ENCODE measurements around the gene CD46.

The CD46 gene

DNA sequence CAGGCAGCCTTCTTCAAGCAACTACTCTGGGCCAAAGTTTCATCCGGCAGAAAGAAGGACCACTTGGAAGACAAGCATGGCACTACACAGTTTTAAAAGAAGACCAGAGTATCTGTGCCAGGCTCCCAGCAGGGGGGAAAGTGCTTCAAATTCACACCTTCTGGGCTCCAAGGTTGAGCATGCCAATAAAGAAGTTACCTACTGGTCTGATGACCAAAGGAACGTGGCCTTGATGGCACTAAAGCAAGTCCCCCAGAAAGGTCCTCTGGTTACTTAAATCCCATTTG is 73.5 kb downstream of the CD46 start:
- no peak for TF ChIP-seq ELF4 (IDR thresholded peaks at IDR 0.05)
- TF ChIP-seq FOXM1 (IDR thresholded peaks at IDR 0.05; ENCODE audit: borderline replicate concordance), result no peak
- TF ChIP-seq SUZ12 (IDR thresholded peaks at IDR 0.05), result no peak
- TF ChIP-seq LEF1 (IDR thresholded peaks at IDR 0.05; ENCODE audit: borderline replicate concordance), result no peak
- TF ChIP-seq ZNF384 (IDR thresholded peaks at IDR 0.05), result no peak
- no peak for TF ChIP-seq CTBP1 (IDR thresholded peaks at IDR 0.05; ENCODE audit: borderline replicate concordance)
- TF ChIP-seq FOXK2 (IDR thresholded peaks at IDR 0.05), result no peak
- no peak for TF ChIP-seq NFRKB (IDR thresholded peaks at IDR 0.05)
- TF ChIP-seq TARDBP (IDR thresholded peaks at IDR 0.05), result no peak
- TF ChIP-seq BHLHE40 (IDR thresholded peaks at IDR 0.05; ENCODE audit: borderline replicate concordance), result no peak
- TF ChIP-seq FOXA1 (IDR thresholded peaks at IDR 0.05), result no peak
- TF ChIP-seq SP1 (IDR thresholded peaks at IDR 0.05), result no peak
- TF ChIP-seq, protein P1, sequence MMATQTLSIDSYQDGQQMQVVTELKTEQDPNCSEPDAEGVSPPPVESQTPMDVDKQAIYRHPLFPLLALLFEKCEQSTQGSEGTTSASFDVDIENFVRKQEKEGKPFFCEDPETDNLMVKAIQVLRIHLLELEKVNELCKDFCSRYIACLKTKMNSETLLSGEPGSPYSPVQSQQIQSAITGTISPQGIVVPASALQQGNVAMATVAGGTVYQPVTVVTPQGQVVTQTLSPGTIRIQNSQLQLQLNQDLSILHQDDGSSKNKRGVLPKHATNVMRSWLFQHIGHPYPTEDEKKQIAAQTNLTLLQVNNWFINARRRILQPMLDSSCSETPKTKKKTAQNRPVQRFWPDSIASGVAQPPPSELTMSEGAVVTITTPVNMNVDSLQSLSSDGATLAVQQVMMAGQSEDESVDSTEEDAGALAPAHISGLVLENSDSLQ (IDR thresholded peaks at IDR 0.05), result no peak
- TF ChIP-seq L3MBTL2 (conservative IDR thresholded peaks at IDR 0.05), result no peak
- TF ChIP-seq ARNT (IDR thresholded peaks at IDR 0.05), result no peak
- no peak for TF ChIP-seq HDGF (IDR thresholded peaks at IDR 0.05; ENCODE audit: borderline replicate concordance)
- CTCF ChIA-PET, result interaction anchor here (1.0 kb wide), 1 partner anchor 138 kb away, joined by 4 read pairs; no protein-coding TSS in a partner anchor
- no peak for DNase-seq (ENCODE audit: extremely low spot score)
- POLR2A ChIA-PET, result no interaction called here

DNA sequence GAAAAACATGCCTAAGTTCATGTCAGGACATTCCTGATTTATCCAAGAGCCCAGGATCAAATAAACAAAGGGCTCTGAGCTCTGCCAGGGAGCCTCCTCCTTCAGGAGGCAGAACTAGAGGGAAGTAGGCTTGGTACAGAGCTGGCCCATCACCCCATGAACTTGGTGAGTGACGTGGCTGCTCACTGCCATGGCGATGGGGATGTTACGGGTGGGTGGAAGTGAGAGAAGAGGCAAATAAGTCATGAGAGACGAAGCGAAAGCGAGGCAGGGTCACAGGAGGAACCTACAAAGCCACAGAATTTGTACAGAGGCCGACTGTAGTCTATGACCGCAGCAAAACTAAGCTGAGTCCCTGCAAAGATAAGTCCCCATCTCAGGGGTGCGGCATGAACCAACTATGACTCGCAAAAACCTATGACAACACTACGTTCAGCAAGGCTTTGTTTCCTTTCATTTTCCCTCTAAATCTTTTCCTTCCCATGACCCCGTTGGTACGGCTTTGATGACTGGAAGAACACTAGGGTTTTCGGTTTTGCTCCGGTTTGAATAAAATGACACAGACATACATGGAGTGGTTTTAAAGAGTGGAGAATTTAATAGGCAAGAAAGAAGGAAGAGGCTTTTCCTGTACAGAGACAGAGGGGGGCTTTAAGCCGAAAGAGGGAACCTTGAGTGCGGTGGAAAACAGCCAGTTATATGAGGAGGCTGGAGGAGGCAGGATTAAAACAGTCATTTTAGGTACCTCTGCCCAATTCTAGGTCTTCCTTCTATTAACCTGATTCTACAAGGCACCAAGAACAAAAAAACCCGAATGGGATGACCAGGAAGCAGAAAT is 74.1 kb downstream of the CD46 start:
- TF ChIP-seq FOXK2 (IDR thresholded peaks at IDR 0.05) (no peak), NFRKB (IDR thresholded peaks at IDR 0.05) (no peak), HDGF (IDR thresholded peaks at IDR 0.05; ENCODE audit: borderline replicate concordance) (no peak), SP1 (IDR thresholded peaks at IDR 0.05) (no peak), LEF1 (IDR thresholded peaks at IDR 0.05; ENCODE audit: borderline replicate concordance) (no peak), ZNF384 (IDR thresholded peaks at IDR 0.05) (no peak), CTBP1 (IDR thresholded peaks at IDR 0.05; ENCODE audit: borderline replicate concordance) (no peak), FOXM1 (IDR thresholded peaks at IDR 0.05; ENCODE audit: borderline replicate concordance) (no peak), ELF4 (IDR thresholded peaks at IDR 0.05) (no peak), BHLHE40 (IDR thresholded peaks at IDR 0.05; ENCODE audit: borderline replicate concordance) (no peak), ARNT (IDR thresholded peaks at IDR 0.05) (no peak), SUZ12 (IDR thresholded peaks at IDR 0.05) (no peak), FOXA1 (IDR thresholded peaks at IDR 0.05) (no peak), TARDBP (IDR thresholded peaks at IDR 0.05) (no peak), L3MBTL2 (conservative IDR thresholded peaks at IDR 0.05) (no peak)
- TF ChIP-seq, protein P1 (IDR thresholded peaks at IDR 0.05), result no peak
- POLR2A ChIA-PET, result no interaction called here
- CTCF ChIA-PET, result interaction anchor here (1.0 kb wide), 1 partner anchor 137 kb away, joined by 4 read pairs; no protein-coding TSS in a partner anchor
- DNase-seq (ENCODE audit: extremely low spot score), result no peak

DNA sequence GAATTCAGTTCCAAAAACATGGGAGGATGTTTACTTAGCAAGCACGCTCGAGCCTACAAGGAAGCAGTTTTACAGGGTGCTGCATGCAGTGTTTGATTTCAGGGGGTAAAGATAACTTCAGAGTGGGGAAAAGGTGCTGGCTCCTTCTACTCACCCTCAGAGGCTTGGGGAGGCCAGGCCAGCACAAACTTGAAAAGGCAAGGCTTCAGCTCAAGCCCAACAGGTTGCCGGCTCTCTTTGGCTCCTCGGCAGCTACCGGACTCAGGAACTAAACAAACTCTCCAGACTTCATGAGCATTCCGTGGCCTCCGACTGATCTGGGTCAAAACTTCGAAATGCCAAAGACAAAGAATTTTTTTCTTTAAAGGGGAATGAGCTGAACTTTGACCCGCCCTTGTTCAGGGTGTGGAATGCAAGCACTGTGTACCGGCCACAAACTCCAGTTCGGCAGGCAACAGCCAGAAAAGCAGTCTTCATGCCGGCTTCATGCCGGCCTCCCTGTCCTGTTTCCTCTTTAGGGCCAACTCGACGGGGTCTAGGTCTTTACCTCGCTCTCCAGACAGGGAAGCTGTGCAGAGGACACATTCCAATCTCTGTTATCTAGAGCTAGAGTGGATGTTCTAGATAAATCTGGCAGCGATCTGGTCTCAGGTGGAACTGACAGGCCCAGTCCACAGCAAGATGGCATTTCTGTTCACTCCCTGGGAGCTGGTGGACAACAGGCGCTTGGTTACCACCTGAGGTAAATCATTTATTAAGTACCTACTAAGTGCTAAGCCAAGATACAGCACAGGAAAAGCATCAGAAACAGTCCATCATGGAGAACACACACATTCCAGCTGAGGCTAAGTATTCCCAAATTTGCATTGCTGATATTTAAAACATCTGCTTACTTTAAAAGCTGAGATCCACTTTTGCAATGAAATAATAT is 75.0 kb downstream of the CD46 start:
- POLR2A ChIA-PET, result interaction anchor here (0.7 kb wide), 1 partner anchor 27 kb away, joined by 3 read pairs; no protein-coding TSS in a partner anchor
- TF ChIP-seq ZNF384 (IDR thresholded peaks at IDR 0.05) (no peak), FOXA1 (IDR thresholded peaks at IDR 0.05) (no peak), LEF1 (IDR thresholded peaks at IDR 0.05; ENCODE audit: borderline replicate concordance) (no peak), SP1 (IDR thresholded peaks at IDR 0.05) (no peak), ARNT (IDR thresholded peaks at IDR 0.05) (no peak), TARDBP (IDR thresholded peaks at IDR 0.05) (no peak), BHLHE40 (IDR thresholded peaks at IDR 0.05; ENCODE audit: borderline replicate concordance) (no peak), SUZ12 (IDR thresholded peaks at IDR 0.05) (no peak), L3MBTL2 (conservative IDR thresholded peaks at IDR 0.05) (no peak), ELF4 (IDR thresholded peaks at IDR 0.05) (no peak), NFRKB (IDR thresholded peaks at IDR 0.05) (no peak), FOXK2 (IDR thresholded peaks at IDR 0.05) (no peak), HDGF (IDR thresholded peaks at IDR 0.05; ENCODE audit: borderline replicate concordance) (no peak), CTBP1 (IDR thresholded peaks at IDR 0.05; ENCODE audit: borderline replicate concordance) (no peak), FOXM1 (IDR thresholded peaks at IDR 0.05; ENCODE audit: borderline replicate concordance) (no peak)
- TF ChIP-seq, protein P1 (IDR thresholded peaks at IDR 0.05), result no peak
- CTCF ChIA-PET, result interaction anchor here (0.6 to 1.0 kb wide), 4 partner anchors 30 to 136 kb away, joined by 3 read pairs; no protein-coding TSS in a partner anchor
- no peak for DNase-seq (ENCODE audit: extremely low spot score)

DNA sequence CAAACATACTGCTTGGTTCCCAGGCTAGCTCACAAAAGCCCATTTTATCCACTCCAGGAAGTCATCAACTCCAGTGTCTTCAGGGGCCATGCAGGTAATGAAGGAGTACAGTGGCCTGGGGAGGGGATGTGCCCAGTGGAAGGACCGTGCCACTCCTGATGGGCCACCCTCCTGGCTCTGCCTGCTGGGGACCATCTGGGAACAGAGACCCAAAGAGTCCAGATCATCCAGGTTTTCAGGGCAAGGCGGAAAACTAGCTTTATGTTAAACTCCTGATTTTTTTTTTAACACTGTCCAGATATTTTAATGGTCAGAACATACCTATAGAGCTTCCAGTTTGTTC is 75.6 kb downstream of the CD46 start:
- TF ChIP-seq HDGF (IDR thresholded peaks at IDR 0.05; ENCODE audit: borderline replicate concordance) (no peak), SUZ12 (IDR thresholded peaks at IDR 0.05) (no peak), ZNF384 (IDR thresholded peaks at IDR 0.05) (no peak), TARDBP (IDR thresholded peaks at IDR 0.05) (no peak), ARNT (IDR thresholded peaks at IDR 0.05) (no peak), FOXA1 (IDR thresholded peaks at IDR 0.05) (no peak), ELF4 (IDR thresholded peaks at IDR 0.05) (no peak), FOXM1 (IDR thresholded peaks at IDR 0.05; ENCODE audit: borderline replicate concordance) (no peak)
- TF ChIP-seq, protein P1 (IDR thresholded peaks at IDR 0.05), result no peak
- ChIA-PET CTCF (interaction anchor here (0.6 to 1.0 kb wide), 4 partner anchors 30 to 136 kb away, joined by 3 read pairs; no protein-coding TSS in a partner anchor), POLR2A (interaction anchor here (0.7 kb wide), 1 partner anchor 27 kb away, joined by 3 read pairs; no protein-coding TSS in a partner anchor)
- no peak for DNase-seq (ENCODE audit: extremely low spot score)

All from HEK293T (cell line).